SKM-1 treated with dmso at 0.1 percent for 144 hours (cell line): ENCODE data around the gene LIMK1.
"Not testable (repeated sequence)": the region's sequence is repeated elsewhere in the genome, so short reads cannot be mapped to it uniquely, and the experiment has no call there.

Source experiments
- DNase-seq: peaks from one replicate; lab custom pipeline; 2025; ENCODE audit not compliant: unreplicated experiment; lab: John Stamatoyannopoulos, UW

Gene LIMK1

GRCh38 chr7:74119831-74120230 is 36.2 kb downstream of the LIMK1 start:
- DNase-seq = no peak

- no peak for DNase-seq
Measured at GRCh38 chr7:74121401-74122249, 38.0 kb downstream of the LIMK1 start.

- not testable (repeated sequence) for DNase-seq
Measured at GRCh38 chr7:74123892-74124291, 40.3 kb downstream of the LIMK1 start.

- no peak for DNase-seq
Measured at GRCh38 chr7:74126220-74126880, 42.7 kb downstream of the LIMK1 start.

- DNase-seq = no peak
Measured at GRCh38 chr7:74129887-74130286, 46.3 kb downstream of the LIMK1 start.

GRCh38 chr7:74130518-74130917 is 46.9 kb downstream of the LIMK1 start:
- no peak for DNase-seq

- no peak for DNase-seq
Measured at GRCh38 chr7:74134117-74134620, 50.6 kb downstream of the LIMK1 start.

GRCh38 chr7:74138334-74138867 is 54.8 kb downstream of the LIMK1 start:
- no peak for DNase-seq

- DNase-seq = no peak
Measured at GRCh38 chr7:74138945-74139843, 55.6 kb downstream of the LIMK1 start.

GRCh38 chr7:74141705-74142104 is 58.1 kb downstream of the LIMK1 start:
- DNase-seq = no peak

GRCh38 chr7:74143383-74143782 is 59.8 kb downstream of the LIMK1 start:
- no peak for DNase-seq

- no peak for DNase-seq
Measured at GRCh38 chr7:74148491-74148890, 64.9 kb downstream of the LIMK1 start.

- no peak for DNase-seq
Measured at GRCh38 chr7:74149071-74149470, 65.5 kb downstream of the LIMK1 start.

GRCh38 chr7:74149603-74150002 is 66.0 kb downstream of the LIMK1 start:
- no peak for DNase-seq

- DNase-seq = no peak
Measured at GRCh38 chr7:74153736-74154135, 70.1 kb downstream of the LIMK1 start.

- DNase-seq = no peak
Measured at GRCh38 chr7:74155810-74156395, 72.3 kb downstream of the LIMK1 start.

GRCh38 chr7:74157605-74158004 is 74.0 kb downstream of the LIMK1 start:
- DNase-seq = no peak

GRCh38 chr7:74164985-74165456 is 81.4 kb downstream of the LIMK1 start:
- DNase-seq = peak; percentile 8

- DNase-seq = no peak
Measured at GRCh38 chr7:74165867-74166593, 82.4 kb downstream of the LIMK1 start.

GRCh38 chr7:74167324-74167723 is 83.7 kb downstream of the LIMK1 start:
- DNase-seq = not testable (repeated sequence)
